ENCODE results near the gene RBBP5.

RBBP5 gene

GRCh38 chr1:205128050-205128449 lies 6.3 kb upstream of the RBBP5 start:
- no peak for DNase-seq

- no peak for DNase-seq
Observed at GRCh38 chr1:205127646-205128045, 5.9 kb upstream of the RBBP5 start.

GRCh38 chr1:205124726-205125125 lies 2.9 kb upstream of the RBBP5 start:
- no peak for DNase-seq

- no peak for DNase-seq
Observed at GRCh38 chr1:205122489-205122882, 708 bp upstream of the RBBP5 start.

- no peak for DNase-seq
Observed at GRCh38 chr1:205118752-205119151, 3.0 kb downstream of the RBBP5 start.

- no peak for DNase-seq
Observed at GRCh38 chr1:205111354-205111753, 10.4 kb downstream of the RBBP5 start.

GRCh38 chr1:205109711-205110110 lies 12.1 kb downstream of the RBBP5 start:
- no peak for DNase-seq

- no peak for DNase-seq
Observed at GRCh38 chr1:205109269-205109668, 12.5 kb downstream of the RBBP5 start.

GRCh38 chr1:205108464-205108863 lies 13.3 kb downstream of the RBBP5 start:
- no peak for DNase-seq

GRCh38 chr1:205107327-205107726 lies 14.5 kb downstream of the RBBP5 start:
- no peak for DNase-seq

- DNase-seq: no peak
Observed at GRCh38 chr1:205102404-205102803, 19.4 kb downstream of the RBBP5 start.

- no peak for DNase-seq
Observed at GRCh38 chr1:205098242-205098641, 23.5 kb downstream of the RBBP5 start.

- no peak for DNase-seq
Observed at GRCh38 chr1:205095422-205095821, 26.4 kb downstream of the RBBP5 start.

- DNase-seq: no peak
Observed at GRCh38 chr1:205091043-205091740, 30.6 kb downstream of the RBBP5 start.

- DNase-seq: no peak
Observed at GRCh38 chr1:205088341-205088740, 33.4 kb downstream of the RBBP5 start.

- no peak for DNase-seq
Observed at GRCh38 chr1:205084360-205084759, 37.4 kb downstream of the RBBP5 start, which contains the start of gene TMEM81. TSS of gene TMEM81 (minus strand) at chr1:205084460. CDS start at chr1:205084320, 140 bp downstream.

- no peak for DNase-seq
Observed at GRCh38 chr1:205082431-205082830, 39.3 kb downstream of the RBBP5 start.

GRCh38 chr1:205077934-205078311 lies 43.9 kb downstream of the RBBP5 start:
- no peak for DNase-seq

- no peak for DNase-seq
Observed at GRCh38 chr1:205077158-205077933, 44.4 kb downstream of the RBBP5 start.

GRCh38 chr1:205076245-205076761 lies 45.5 kb downstream of the RBBP5 start:
- no peak for DNase-seq

- no peak for DNase-seq
Observed at GRCh38 chr1:205075642-205076155, 46.1 kb downstream of the RBBP5 start.

- no peak for DNase-seq
Observed at GRCh38 chr1:205074513-205074912, 47.3 kb downstream of the RBBP5 start.

GRCh38 chr1:205074084-205074483 lies 47.7 kb downstream of the RBBP5 start:
- DNase-seq: no peak

- no peak for DNase-seq
Observed at GRCh38 chr1:205073511-205073910, 48.3 kb downstream of the RBBP5 start.
